Activated CD4-positive, alpha-beta T cell treated with anti-CD3 and anti-CD28 coated beads, Interleukin-2, amount 50 U/mL, for 24 hours (primary cell): Measurements from ENCODE around the gene SPACA7.
"Not testable (repeated sequence)": the region's sequence is repeated elsewhere in the genome, so short reads cannot be mapped to it uniquely, and the experiment has no call there.

ENCODE experiments used
- DNase-seq, 2 donors: peaks; one replicate each; pipeline ENCODE4 v3.0.0-alpha.2; 2020; ENCODE audit warnings: low read depth in 1 of 2, low spot score in 1 of 2

SPACA7 gene

DNA sequence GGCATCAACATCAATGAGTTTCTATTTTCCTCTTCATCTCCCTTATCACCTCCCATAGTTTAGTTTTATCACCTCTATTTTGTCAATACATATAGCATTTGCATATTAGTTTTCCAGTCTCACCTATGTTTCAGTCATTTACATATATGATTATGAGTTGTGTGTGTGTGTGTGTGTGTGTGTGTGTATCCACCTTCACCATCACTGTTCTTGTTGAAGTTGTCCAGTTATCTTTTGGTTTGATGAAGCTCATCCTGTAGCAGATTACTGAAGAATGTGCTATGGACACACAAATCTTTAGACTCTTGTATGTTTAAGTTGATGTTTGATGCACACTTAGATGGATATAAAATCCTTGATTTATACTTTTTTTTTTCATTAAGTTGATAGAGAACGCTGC, 40.5 kb downstream of the SPACA7 start:
- no peak for DNase-seq

DNA sequence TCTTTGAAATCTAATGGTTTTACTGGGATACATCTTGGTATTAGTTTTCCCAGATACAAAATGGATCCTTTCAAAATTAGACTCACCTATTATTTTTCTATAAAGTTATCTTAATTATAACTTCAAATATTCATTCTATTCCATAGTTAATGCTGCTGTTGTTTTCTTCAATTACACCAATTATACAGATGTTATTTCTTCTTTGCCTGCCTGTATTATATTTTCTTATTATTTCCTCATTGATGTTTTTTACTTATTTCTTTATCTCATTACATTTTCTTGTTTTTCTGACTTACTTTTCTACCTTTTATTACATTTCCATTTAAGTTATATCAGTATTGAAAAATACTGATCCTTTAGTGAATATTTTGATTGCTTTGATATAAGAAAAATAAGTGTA, 40.9 kb downstream of the SPACA7 start:
- DNase-seq = no peak

DNA sequence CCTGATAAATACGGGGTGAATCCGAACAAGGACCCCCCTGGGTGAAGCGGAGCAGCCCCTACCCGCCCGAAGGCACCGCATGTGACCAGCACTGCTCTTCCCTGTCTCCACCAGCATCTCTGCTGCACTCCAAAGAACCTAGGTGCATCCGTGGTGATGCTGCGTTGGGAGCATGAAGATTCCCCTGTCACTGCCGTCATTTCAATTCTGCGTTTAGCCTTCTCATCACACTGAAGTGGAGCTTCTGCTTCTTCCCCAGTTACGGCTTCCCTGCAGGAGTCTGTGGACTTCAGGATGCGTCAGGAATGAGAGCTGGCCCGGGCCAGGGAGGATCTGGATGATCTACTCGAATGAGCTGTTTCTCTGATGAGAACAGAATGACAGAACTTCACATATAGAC, 47.9 kb downstream of the SPACA7 start:
- DNase-seq = no peak

DNA sequence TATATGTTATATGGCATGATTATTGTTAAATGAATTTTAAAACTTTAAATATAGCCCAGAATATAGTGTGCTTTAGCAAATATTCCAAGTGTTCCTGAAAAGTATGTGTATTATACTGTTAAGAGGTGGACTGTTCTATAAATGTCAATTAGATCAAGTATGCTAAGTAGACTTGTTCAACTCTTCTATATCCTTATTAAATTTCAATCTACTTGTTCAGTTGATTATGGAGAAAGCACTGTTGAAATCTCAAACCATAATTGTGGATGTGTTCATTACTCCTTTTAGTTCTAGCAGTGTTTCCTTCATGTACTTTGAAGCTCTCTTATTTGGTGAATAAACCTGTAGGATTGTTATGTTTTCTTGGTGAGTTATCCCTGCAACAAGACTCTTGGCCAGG, 52.5 kb downstream of the SPACA7 start:
- DNase-seq = no peak

DNA sequence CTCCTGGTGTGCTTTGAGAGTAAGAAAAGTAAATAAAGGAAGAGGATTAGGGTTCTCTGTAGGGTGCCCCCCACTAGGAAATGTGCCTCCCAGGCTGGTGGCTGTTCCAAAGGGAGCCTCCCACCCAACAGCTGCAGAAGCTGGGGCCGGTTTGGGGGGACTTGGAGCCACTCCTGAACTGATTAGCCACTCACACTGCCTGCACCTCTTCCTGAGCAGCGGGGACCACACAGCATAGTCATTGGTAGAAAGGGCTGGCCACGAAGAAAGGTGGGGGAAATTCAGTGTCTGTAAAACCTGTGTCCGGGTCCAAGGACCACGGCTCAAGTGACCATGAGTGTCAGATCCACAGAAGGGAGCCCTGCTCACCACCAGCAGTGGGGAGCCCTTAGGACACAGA, 55.6 kb downstream of the SPACA7 start:
- no peak for DNase-seq

DNA sequence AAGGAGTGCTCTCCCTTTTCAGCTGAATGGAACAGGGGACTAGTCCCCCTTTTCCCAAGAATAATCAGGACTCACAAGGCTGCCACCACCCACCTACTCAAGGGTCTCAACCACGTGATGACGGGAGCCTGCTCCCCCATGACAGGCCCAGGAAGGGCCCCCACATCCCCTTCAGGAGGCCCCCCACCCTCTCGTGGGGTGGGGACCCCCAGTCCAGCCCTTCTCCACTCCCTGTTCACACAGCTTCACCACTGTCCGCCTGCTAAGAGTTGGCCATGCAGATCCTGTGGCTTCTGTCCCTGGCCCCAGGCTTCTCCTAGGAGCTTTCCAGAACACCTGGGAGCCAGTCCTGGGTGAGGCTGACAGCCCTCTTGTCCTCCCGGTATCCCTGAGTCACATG, 56.6 kb downstream of the SPACA7 start:
- DNase-seq = not testable (repeated sequence)

DNA sequence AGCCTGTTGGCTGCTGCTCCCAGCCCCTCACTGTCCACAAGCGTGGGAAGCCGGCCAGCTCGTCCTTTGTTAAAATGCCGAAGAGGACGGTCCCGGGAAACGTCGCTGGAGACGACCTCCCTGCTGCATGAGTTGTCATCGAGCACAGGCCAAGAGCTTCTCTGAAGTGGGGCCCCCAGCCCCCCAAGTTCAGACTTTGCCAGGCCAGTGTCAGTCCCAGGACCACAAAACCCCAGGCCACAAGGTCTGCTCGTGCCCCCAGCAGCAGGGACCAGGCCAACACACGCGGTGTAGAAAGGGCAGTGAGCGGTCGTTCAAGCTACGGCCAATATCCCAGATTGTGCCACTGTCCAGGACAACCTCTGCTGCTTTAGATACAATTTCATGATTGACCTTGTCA, 57.4 kb downstream of the SPACA7 start:
- DNase-seq = not testable (repeated sequence)

DNA sequence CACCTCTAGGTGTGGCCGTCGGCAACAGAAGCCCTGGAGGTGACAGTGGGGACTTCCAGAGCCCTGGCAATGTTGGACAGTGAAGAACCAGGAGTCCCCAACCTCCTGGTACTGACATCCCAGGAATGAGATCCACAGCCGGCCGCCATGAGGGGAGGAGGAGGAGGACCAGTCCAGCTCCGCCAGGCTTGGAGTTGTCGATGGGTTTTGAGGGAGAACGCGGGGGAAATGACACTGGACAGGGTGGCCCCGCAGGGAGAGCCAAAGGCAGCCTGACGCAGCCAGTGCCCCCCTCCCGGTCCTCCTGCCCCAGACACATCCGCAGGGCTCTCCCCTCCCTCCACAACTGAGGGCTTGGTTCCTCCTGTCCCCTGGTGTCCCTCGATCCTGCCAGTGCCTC, 57.9 kb downstream of the SPACA7 start:
- no peak for DNase-seq

DNA sequence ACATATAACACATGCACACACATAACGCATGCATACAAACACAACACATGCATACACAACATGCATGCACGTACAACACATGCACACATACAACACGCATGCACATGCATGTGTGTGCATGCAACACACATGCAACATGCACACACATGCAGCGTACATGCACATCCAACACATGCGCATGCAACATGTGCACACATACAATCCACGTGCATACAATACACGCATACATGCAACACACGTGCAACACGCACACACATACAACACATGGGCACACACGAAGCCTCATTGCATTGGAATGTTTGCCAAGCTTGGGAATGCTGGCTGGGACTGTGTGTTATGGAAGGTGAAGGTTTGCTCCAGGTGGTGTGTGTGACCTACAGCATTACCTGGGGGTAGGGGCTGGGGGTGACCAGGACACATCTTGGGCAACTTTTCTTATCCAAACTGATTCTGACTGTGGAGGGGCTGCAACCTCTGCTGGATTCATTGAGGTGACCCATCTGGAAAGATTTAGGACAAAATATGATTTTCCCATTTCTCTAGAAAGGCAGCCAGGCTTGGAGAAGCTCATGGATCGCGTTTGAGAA, 58.9 kb downstream of the SPACA7 start:
- no peak for DNase-seq

DNA sequence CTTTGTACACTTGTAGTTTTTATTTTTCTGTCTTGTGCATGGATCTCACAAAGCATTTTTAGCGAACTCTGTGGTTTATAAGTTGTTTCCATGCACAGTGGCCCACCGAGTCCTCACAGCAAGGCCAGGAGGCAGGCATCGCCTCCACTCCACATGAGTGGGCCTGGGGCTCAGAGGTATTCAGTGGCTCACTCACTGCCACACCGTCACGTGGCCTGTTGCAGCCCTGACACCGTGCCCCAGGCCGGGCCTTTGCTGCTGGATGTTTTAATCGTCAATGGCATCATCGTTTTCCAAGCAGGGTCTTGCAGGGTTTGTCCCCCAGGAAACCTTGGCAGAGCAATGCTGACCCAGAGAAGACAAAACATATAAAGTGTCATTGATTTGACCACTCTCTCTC, 59.8 kb downstream of the SPACA7 start:
- no peak for DNase-seq

DNA sequence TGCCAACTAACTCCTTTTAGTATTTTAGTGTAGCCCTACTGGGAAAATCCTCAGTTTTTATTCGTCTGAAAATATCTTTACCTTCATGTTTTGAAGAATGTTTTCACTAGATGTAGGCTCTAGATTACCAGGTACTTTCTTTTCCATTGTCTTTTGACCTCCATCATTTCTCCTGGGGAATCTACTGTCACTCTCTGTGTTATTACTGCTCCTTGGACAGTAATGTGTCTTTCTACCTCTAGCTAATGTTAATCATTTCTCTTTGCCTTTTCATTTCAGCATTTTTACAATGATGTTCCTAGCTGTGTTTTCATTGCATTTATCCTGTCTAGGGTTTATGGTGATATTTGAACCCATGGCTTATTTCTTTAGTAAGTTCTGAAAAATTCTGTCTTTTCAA, 61.9 kb downstream of the SPACA7 start:
- DNase-seq = no peak

DNA sequence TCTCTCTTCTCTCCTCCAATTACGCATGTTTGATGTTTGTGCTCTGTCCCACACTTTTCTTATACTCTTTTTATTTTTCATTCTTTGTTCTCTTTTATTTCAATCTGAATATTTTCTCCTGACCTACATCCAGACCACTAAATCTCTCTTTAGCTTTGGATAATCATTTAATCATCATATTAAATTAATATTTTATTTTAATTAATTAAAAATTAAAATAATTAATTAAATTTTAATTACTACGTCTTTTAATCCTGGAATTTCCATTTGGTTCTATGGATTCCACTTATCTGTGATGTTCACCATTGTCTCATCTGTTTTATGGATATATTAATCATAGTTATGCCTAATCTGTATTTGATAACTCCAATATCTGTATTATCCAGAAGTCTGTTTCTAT, 62.4 kb downstream of the SPACA7 start:
- no peak for DNase-seq

DNA sequence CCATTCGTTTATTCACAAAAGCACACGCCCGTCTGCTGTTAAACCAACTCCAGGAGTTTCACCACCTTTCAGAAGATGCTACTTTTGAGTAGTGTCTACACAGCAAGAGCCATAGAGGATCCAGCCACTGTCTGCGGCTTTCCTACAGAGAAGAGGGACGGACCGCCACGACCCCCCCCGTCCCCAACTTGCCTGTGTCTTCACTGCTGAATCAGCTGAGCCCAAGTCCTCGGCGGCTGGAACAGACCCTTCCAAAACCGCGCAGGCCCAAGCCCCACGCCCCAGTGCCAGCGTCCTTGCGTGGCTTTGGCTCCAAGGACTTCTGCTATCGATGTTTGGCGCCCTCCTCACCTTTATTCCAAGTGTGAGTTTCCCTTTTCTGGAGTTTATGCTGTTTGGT, 65.1 kb downstream of the SPACA7 start:
- no peak for DNase-seq

DNA sequence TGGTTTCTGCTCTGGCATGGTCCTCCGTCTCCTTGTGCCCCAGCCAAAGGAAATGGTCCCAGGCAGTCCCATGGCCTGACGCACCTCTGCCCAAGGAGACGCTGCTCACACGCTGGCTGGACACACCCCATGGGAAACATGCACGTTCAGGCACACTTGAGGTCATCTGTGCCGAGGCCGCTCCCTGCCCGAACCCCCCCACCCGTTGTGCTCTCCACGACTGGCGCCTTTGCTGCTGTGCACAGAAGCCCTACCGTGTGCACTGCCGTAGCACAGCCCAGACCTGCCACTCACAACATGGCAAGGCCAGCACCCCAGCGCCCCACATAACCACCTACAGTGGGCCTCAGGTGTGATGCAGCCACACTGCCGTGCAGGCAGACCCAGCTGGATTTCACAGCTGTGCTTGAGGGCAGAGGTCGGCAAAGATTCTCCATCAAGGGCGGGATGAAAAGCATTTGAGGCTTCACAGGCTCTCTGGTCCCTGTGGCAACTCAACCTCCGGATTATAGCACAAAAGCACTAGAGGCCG, 65.7 kb downstream of the SPACA7 start:
- no peak for DNase-seq

DNA sequence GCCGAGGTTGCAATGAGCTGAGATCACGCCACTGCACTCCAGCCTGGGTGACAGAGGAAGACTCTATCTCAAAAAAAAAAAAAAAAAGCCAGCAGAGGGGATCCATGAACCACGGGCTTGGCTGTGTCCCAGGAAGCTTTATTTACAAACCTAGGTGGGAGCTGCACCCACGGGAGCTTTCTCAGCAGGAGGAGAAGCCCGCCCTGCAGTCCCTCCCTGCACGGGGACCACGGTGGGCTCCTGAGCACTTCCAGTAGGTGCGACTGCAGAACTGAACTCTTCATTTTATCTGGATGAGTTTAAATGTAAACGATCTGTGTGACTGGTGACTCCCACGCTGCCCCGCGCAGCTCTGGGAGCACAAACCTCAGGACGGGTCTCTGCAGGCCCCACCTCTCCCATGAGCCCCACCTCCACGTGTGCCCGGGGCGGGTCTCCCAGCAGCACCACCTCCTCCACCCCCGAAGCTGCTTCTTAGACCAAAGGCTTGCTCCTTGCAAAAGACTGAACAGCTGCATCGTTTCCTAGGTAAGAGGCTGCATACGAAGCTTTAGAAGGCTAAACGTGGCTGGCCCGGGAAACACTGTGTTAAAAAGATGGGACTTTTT, 66.4 kb downstream of the SPACA7 start:
- no peak for DNase-seq

DNA sequence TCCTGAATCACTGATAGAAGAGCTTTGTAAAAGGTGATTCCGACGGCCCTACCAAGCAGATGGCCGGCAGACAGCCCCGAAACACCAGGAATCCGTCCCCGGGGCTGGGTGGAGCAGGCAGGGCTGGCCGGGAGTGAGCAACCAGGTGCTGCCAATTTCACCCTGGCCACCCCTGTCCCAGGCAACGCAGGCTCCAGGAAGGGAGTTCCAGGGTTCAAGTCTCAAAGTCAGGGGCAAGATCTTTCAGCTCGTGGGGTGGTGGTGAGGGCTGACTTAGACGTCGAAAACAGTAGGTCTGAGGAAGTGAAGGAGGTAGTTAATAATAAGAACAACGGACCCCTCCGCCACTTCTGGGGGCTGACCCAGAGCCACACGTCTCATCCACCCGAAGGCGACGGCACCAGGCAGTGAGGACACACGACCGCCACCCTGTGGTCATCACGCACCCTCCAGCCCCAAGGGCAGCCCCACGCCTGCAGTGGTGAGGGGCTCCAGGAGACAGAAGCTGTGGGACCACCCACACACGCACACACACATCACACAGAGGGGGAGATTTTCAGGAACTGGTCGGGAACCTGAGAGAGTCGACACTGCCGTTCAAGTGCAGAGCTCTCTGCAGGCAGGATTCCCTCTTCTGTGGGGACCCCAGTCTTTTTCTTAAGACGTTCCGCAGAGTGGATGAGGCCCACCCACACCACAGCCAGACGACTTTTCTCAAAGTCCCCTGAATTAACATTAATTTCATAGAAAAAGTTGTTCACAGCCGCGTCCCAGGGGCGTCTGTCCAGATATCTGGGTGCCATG, 67.2 kb downstream of the SPACA7 start:
- no peak for DNase-seq

DNA sequence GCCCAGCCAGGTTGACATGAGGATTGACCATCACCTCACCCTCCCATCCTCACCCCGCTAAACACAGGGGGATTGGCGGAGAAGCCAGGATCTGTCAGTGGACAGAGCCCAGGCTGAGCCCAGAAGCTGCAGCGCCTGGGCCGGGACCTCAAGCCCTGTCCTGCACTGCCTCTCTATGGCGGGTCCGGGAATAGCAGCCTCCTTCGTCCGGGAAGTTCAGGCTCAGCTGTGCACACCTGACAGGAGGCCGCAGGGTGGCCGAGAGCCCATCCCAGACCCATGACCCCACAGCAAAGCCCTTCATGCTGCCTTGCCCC, 67.8 kb downstream of the SPACA7 start:
- DNase-seq = peak in 1 of 2 donors; percentile 20

DNA sequence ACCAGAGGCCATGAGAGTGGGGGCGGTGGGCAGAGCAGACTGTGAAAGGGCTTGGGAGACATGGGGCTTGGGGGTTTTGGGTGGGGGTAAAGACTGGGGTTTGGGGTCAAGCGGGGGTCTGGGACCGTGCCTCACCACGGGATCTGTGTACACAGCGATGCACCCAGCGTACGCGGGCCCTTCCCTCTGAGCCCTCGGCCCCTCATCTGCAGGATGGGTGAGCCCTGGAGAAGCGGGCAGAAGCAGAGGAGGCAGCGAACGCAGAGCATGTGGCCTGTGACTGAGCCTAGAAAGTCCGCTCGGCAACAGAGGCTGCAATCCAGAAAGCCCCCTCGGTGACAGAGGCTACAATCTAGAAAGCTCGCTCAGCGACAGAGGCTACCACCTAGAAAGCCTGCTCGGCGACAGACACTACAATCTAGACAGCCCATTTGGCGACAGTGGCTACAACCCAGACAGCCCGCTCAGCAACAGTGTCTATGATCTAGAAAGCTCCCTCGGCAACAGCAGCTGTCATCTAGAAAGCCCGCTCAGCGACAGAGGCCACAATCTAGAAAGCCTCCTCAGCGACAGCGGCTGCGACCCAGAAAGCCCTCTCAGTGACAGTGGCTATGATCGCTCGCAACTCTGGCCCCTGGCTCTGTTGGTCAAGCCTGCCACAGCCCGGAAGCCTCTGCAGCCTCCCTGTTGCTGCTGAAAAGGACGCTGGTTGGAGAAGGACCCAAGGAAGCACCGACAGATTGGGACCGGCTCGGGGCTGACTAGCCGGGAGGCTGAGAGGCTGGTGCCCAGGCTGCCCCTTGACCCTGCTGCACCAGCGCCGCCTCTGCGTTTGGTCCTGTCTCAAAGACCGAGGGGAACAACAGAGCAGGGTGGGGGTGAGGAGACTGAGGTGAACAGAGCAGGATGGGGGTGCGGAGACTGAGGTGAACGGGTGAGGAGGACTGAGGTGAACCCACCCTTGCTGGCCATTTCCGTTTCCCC, 68.6 kb downstream of the SPACA7 start:
- no peak for DNase-seq

DNA sequence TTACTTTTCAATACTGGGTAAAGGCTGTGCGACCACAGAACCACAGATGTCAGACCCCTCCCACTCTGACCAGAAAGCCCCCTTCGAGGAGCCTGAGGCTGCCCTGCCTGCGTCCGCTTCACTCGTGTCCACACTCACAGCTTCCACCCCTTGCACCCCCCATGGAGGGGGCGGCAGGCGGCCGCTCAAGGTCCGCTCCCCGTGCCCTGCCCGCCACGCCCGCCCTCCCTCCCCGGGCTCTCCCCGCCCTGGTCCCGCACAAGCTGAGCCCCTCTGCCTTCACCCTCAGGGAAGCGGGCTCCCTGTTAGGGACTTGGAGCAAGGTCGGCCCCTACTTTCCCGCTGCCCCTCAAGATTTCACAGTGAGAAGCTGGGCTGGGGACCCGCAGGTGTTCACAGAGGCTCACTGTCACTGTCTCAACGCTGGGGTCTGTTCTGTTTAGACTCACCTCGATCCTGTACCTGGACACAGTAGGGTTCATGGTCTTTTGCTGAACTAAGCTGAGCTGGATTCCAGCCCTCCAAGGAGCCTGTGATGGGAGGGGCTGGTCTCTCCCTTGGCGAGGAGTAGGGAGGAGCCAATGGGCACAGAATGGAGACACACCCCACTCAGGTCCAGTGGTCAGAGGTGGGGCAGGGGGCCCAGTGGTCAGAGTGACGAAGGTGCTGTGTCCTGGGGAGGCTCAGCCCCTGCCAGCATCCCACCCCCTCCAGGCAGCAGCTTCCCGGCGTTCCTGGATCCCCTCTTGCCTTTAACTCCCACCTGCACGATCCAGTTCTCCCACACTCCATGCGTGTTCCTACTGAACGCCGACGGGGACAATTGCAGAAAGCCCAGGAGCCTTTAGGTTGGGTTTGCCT, 69.5 kb downstream of the SPACA7 start:
- no peak for DNase-seq

DNA sequence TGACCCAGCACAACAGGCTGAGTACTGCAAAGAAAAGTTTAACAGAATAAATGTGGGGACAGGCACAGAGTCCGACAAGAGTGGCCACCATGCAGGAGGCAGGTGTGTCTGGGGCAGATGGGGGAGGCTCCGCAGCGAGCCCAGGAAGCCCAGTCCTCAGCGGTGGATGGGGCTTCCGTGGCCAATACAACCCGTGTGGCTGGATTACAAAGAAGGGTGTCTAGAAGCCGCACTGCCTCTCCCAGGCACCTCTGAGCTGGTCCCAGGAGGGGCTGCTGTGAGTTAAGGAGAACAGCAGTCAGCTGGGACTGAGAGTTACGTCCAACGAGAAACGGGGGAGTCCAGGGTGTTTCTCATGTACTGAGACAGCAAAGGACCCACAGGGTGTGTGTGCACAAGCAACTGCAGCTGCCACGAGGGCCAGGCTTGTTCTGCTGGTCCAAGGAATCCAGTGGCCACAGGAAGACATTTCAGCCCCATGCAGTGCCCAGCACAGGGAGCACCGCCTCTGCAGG, 70.2 kb downstream of the SPACA7 start:
- DNase-seq = no peak
